Right atrium auricular region (tissue), 2 donors: ENCODE measurements around the gene SH2D2A. TPM values are rescaled to one million over a fixed set of nuclear protein-coding genes. Genes with fewer than 3 reads are reported as not detected.

Source experiments
- DNase-seq: peaks from one replicate; pipeline ENCODE4 v3.0.0-alpha.2; 2019; ENCODE audit warnings: low spot score
- H3K27ac ChIP-seq, 2 donors: fragments of 200-600 bp; sonication (generic); 1 replicate in 1 of 2; 2 replicates in 1 of 2; pipeline ENCODE4 v1.5.1; 2016 to 2019
- H3K27me3 ChIP-seq, 2 donors: fragments of 200-600 bp; sonication (generic); one replicate each; pipeline versions ENCODE4 v1.5.1 to v1.6.0; 2017 to 2019
- H3K36me3 ChIP-seq: fragments of 200-600 bp; sonication (generic); one replicate; pipeline ENCODE4 v1.5.1; 2016
- H3K4me1 ChIP-seq, 2 donors: fragments of 200-600 bp; sonication (generic); one replicate each; pipeline versions ENCODE4 v1.5.1 to v1.6.0; 2017 to 2019
- H3K4me3 ChIP-seq, 2 donors: fragments of 200-600 bp; sonication (generic); 1 replicate in 1 of 2; 2 replicates in 1 of 2; pipeline ENCODE4 v1.5.1; 2017 to 2019; ENCODE audit warnings: mild to moderate bottlenecking in 1 of 2, moderate library complexity in 1 of 2
- H3K9me3 ChIP-seq, 2 donors: fragments of 200-600 bp; sonication (generic); one replicate each; pipeline ENCODE4 v1.5.1; 2019
- total RNA-seq, 2 donors: library from RNA; depleted of rRNA; stranded (reverse); fragments of >200 nt; gene quantifications; one replicate each; pipeline ENCODE4 v1.1.0, GENCODE V29; 2016
- TF ChIP-seq, protein P1 (sequence below), 2 donors: fragments of 200-600 bp; sonication (generic); IDR thresholded peaks; one replicate each; pipeline ENCODE4 v1.5.1; 2019; ENCODE audit warnings: antibody characterized with exemption in 2 of 2

SH2D2A gene
- total RNA-seq, 2 donors from 2014 or later: 0.30 to 0.98 TPM

DNA sequence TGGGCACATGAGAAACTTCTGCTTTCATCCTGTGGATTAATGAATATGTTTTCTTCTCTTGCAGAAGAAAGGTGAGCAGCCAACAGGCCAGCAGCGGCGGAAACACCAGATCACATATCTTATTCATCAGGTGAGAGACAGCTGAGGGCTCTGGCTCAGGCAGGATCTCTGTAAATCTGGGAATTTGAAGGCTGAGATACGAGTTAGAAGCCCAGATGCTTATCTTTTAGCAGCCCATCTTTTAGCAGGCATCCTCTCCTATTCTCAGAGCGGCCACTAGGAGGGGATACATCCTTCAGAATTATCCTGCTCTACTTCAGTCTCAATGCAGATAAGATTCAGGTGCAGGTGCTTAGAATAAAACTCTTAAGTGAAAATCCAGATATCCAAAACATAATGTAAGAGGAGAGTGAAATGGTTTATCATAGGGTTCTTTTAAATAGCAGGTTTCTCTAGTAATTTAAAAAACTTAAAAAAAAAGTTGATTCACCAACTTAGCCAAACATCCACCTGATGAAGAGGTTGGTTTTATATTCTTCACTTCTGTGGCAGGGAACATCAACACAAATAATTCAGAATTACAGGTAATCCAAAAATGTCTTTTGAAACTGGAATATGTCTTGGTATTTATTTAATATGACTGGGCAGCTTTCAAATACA is 19.3 kb downstream of the SH2D2A start:
- Histone ChIP-seq H3K27ac (no peak overlapping the region), H3K27me3 (no peaks in the 10 kb centered on the region), H3K36me3 (peaks cover 88% of the 10 kb centered on the region), H3K9me3 (no peaks in the 10 kb centered on the region), H3K4me1 (peaks cover 0 to 16% of the 10 kb centered on the region in 2 donors), H3K4me3 (no peak overlapping the region)
- DNase-seq: no peak
- TF ChIP-seq, protein P1, sequence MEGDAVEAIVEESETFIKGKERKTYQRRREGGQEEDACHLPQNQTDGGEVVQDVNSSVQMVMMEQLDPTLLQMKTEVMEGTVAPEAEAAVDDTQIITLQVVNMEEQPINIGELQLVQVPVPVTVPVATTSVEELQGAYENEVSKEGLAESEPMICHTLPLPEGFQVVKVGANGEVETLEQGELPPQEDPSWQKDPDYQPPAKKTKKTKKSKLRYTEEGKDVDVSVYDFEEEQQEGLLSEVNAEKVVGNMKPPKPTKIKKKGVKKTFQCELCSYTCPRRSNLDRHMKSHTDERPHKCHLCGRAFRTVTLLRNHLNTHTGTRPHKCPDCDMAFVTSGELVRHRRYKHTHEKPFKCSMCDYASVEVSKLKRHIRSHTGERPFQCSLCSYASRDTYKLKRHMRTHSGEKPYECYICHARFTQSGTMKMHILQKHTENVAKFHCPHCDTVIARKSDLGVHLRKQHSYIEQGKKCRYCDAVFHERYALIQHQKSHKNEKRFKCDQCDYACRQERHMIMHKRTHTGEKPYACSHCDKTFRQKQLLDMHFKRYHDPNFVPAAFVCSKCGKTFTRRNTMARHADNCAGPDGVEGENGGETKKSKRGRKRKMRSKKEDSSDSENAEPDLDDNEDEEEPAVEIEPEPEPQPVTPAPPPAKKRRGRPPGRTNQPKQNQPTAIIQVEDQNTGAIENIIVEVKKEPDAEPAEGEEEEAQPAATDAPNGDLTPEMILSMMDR (IDR thresholded peaks at IDR 0.05): peak; percentile 69 to 74

GRCh38 chr1:156796340-156797097 is 20.1 kb downstream of the SH2D2A start:
- DNase-seq: no peak
- H3K27me3 ChIP-seq: no peaks in the 10 kb centered on the region
- H3K36me3 ChIP-seq: peaks cover 97% of the 10 kb centered on the region
- no peak overlapping the region for H3K27ac ChIP-seq
- no peaks in the 10 kb centered on the region for H3K9me3 ChIP-seq
- TF ChIP-seq, protein P1 (IDR thresholded peaks at IDR 0.05): no peak
- no peak overlapping the region for H3K4me3 ChIP-seq
- peaks cover 0 to 8% of the 10 kb centered on the region in 2 donors for H3K4me1 ChIP-seq

GRCh38 chr1:156795787-156796186 is 20.9 kb downstream of the SH2D2A start:
- H3K4me1 ChIP-seq: peaks cover 0 to 1% of the 10 kb centered on the region in 2 donors
- no peak overlapping the region for H3K27ac ChIP-seq
- no peak overlapping the region for H3K4me3 ChIP-seq
- no peak for DNase-seq
- H3K9me3 ChIP-seq: no peaks in the 10 kb centered on the region
- no peaks in the 10 kb centered on the region for H3K27me3 ChIP-seq
- peaks cover 99% of the 10 kb centered on the region for H3K36me3 ChIP-seq
- TF ChIP-seq, protein P1 (IDR thresholded peaks at IDR 0.05): no peak

- H3K4me3 ChIP-seq: no peak overlapping the region
- peaks cover 96% of the 10 kb centered on the region for H3K36me3 ChIP-seq
Measured at GRCh38 chr1:156795374-156795733, 21.3 kb downstream of the SH2D2A start.

GRCh38 chr1:156794506-156795373 is 21.9 kb downstream of the SH2D2A start:
- Histone ChIP-seq H3K9me3 (no peaks in the 10 kb centered on the region), H3K27ac (no peak overlapping the region), H3K27me3 (no peaks in the 10 kb centered on the region), H3K4me3 (no peak overlapping the region), H3K36me3 (peaks cover 90% of the 10 kb centered on the region), H3K4me1 (no peaks in the 10 kb centered on the region)
- TF ChIP-seq, protein P1 (IDR thresholded peaks at IDR 0.05): no peak
- DNase-seq: no peak

More at GRCh38 chr1:156795374-156795733, 21.3 kb downstream of the SH2D2A start:
- TF ChIP-seq, protein P1 (IDR thresholded peaks at IDR 0.05): no peak
- Histone ChIP-seq H3K27ac (no peak overlapping the region), H3K9me3 (no peaks in the 10 kb centered on the region), H3K4me1 (no peaks in the 10 kb centered on the region), H3K27me3 (no peaks in the 10 kb centered on the region)
- no peak for DNase-seq
